GM15510 (cell line): Measurements from ENCODE around the gene DGKA.

Experiments
- POLR2A ChIP-seq: IDR thresholded peaks from 3 replicates; pipeline ENCODE4 v1.6.1; 2011; ENCODE audit warnings: borderline replicate concordance; ENCODE audit not compliant: insufficient read length; ENCODE audit errors: extremely low read depth

The DGKA gene

GRCh38 chr12:55930771-55931316 lies at the start of gene DGKA:
Gene DGKA, plus strand, starts transcription at chr12:55931162. Its CDS starts 5,342 bp downstream, at chr12:55936504.
- no peak for TF ChIP-seq POLR2A

- no peak for TF ChIP-seq POLR2A
These were observed 45.8 kb upstream of the DGKA start for GRCh38 chr12:55885113-55885512.

DNA sequence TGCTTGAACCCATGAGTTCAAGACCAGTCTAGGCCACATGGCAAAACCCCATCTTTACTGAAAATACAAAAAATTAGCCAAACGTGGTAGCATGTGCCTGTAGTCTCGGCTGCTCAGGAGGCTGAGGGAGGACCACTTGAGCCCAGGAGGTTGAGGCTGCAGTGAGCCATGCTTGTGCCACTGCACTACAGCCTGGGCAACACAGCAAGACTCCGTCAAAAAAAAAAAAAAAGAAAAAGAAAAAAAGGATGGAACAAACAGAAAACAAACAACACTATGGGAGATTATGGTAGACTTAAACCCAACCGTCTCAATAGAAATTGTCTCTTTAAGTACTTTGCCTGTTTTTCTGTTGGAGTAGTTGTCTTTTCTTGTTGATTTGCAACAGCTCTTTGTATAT lies 39.7 kb upstream of the DGKA start:
- no peak for TF ChIP-seq POLR2A

DNA sequence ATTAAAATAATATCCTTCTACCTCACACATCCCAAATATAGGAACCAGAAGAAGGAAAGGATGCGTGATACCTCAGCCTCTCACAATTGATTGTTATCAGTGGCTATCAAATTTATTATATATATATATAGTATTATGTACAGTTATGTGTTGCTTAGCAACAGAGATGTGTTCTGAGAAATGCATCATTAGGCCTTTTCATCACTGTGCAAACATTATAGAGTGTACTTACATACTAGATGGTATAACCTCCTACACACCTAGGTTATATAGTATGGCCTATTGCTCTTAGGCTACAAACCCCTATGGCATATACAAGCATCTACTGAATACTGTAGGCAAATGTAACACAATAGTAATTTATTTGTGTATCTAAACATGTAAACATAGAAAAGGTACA lies 37.2 kb upstream of the DGKA start:
- no peak for TF ChIP-seq POLR2A

- TF ChIP-seq POLR2A, result no peak
These were observed 31.9 kb upstream of the DGKA start for GRCh38 chr12:55899082-55899481.

DNA sequence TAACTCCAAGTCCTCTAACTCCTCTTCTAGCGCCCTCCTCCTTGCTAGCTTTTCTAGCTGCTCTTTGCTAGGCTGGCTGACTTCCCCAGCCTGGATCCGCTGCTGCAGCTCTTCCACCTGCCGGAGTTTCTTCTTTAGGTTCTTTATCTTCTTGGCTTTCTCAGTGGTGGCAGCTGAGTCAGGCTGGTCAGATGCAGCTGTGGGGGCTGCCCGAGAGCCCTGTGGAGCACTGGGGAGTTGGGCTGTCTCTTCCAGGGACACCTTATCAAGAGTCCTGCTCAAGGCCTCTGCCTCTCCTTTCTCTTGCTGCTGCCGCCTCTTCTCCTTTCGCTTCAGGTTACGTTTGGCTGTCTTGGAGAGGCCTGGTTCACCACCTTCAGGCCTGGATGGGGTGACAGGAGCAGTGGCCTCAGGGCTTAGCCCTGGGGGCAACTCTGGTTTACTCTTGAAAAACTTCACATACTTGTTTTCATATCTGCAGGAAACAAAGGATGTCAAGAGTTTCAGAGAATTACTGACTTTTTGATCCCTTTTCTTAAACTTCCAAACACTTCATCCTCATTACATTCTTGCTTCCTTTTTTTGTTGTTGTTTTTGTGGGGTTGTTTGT lies 29.0 kb upstream of the DGKA start:
- TF ChIP-seq POLR2A, result no peak

GRCh38 chr12:55906056-55906455 lies 24.9 kb upstream of the DGKA start:
- no peak for TF ChIP-seq POLR2A

- no peak for TF ChIP-seq POLR2A
These were observed 22.0 kb upstream of the DGKA start for GRCh38 chr12:55908726-55909512.

DNA sequence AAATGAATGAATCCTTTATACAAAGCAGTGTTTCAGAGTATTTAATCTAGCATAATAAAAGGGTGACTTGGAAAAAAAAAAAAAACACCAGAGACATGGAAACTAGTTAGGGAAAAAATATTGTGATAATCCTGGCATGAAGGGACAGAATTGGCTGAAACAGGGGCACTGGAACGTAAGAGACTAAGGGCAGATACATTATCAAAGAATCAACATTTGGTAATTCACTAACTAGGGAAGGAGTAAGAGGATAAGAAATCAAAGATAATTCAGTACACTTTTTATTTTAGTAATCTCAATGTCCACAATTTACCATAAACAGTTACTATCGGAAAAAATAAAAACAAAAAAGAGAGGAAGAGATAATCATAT lies 21.5 kb upstream of the DGKA start:
- TF ChIP-seq POLR2A, result no peak

DNA sequence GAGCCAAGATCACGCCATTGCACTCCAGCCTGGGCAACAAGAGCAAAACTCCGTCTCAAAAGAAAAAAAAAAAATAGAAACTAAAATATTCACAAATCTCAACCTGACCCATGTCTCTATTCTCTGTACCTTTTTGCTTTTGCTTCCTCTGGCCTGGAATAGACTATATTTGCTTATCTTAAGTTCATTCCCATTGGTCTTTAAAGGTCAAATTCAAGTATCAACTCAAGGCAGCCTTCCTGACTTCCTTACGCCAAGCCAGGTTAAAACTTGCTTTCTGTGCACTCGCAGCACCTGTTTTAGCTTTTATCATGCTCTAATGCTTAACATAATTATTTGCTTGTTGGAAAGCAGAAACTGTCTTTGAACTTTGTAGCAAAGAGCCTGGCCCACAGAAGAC lies 18.1 kb upstream of the DGKA start:
- no peak for TF ChIP-seq POLR2A

- TF ChIP-seq POLR2A, result no peak
These were observed 15.5 kb upstream of the DGKA start for GRCh38 chr12:55915482-55915859.

DNA sequence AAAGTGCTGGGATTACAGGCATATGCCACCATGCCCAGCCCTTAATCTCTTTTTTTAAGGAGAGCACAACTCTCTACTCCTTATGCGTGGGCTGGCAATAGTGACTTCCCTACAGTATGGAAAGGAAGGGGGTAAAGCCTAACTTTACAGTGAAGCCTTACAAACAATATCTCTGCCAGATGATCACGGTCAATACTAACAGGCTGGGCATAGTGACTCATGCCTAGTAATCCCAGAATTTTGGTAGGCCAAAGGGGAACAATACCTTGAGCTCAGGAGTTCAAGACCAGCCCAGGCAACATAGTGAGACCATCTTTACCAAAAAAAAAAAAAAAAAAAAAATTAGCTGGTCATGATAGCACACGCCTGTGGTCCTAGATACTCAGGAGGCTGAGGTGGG lies 8.8 kb upstream of the DGKA start:
- TF ChIP-seq POLR2A, result no peak

GRCh38 chr12:55925371-55925770 lies 5.6 kb upstream of the DGKA start:
- TF ChIP-seq POLR2A, result no peak

GRCh38 chr12:55925870-55926737 lies 4.9 kb upstream of the DGKA start:
- TF ChIP-seq POLR2A, result no peak
